H1 (cell line): ENCODE data around the gene N4BP3. TPM values are rescaled to one million over a fixed set of nuclear protein-coding genes. Genes with fewer than 3 reads are reported as not detected.

ENCODE experiments used
- CTCF ChIA-PET: fragments of 300-600 bp; sonication (Branson Sonifier 250); formaldehyde crosslinking; loops from one replicate; lab custom pipeline; 2021; ENCODE audit not compliant: partially characterized antibody; lab: Charles Lee
- POLR2A ChIA-PET: fragments of 300-600 bp; sonication (Branson Sonifier 250); formaldehyde crosslinking; loops from one replicate; lab custom pipeline; 2021; ENCODE audit warnings: inconsistent platforms; ENCODE audit not compliant: partially characterized antibody; lab: Charles Lee
- DNase-seq, 2 experiments: peaks; one replicate each; pipeline versions ENCODE4 v3.0.0 to v3.0.0-alpha.2; 2010 to 2022; ENCODE audit warnings: low spot score in 2 of 2, low read depth in 1 of 2, mixed read lengths in 1 of 2
- FAIRE-seq: peaks from 2 replicates; lab custom pipeline; 2011; peaks lifted over from hg19 to GRCh38; lab: Jason Lieb, UNC
- H2AFZ ChIP-seq: 2 replicates; pipeline ENCODE4 v1.8.1; 2012; ENCODE audit warnings: low read length, inconsistent platforms
- H2AK5ac ChIP-seq: 2 replicates; pipeline ENCODE4 v1.6.1; 2013; ENCODE audit warnings: low read depth, low read length
- H2BK120ac ChIP-seq: replicated peaks from 2 replicates; pipeline ENCODE3; 2013; ENCODE audit warnings: low read depth, low read length, inconsistent platforms
- H2BK12ac ChIP-seq: 2 replicates; pipeline ENCODE4 v1.6.1; 2013; ENCODE audit warnings: low read depth, low read length
- H2BK15ac ChIP-seq: 2 replicates; pipeline ENCODE4 v1.6.1; 2013; ENCODE audit warnings: low read length
- H2BK20ac ChIP-seq: 2 replicates; pipeline ENCODE4 v1.6.1; 2013; ENCODE audit warnings: low read length
- H2BK5ac ChIP-seq: 2 replicates; pipeline ENCODE4 v1.6.1; 2013; ENCODE audit warnings: low read depth, low read length
- H3K14ac ChIP-seq: 2 replicates; pipeline ENCODE4 v1.6.1; 2013; ENCODE audit warnings: inconsistent platforms; ENCODE audit not compliant: insufficient read length
- H3K18ac ChIP-seq: 2 replicates; pipeline ENCODE4 v1.6.1; 2013; ENCODE audit warnings: low read length; ENCODE audit errors: extremely low read depth
- H3K23ac ChIP-seq: 2 replicates; pipeline ENCODE4 v1.6.1; 2013; ENCODE audit warnings: inconsistent platforms; ENCODE audit not compliant: insufficient read length
- H3K23me2 ChIP-seq: 2 replicates; pipeline ENCODE4 v1.6.1; 2013; ENCODE audit warnings: low read depth, low read length
- H3K27ac ChIP-seq: 2 replicates; pipeline ENCODE4 v1.6.1; 2011; ENCODE audit warnings: low read depth, low read length, inconsistent platforms
- H3K27me3 ChIP-seq, 4 experiments: replicated peaks in 1 of 4; 1 replicate in 1 of 4; 2 replicates in 3 of 4; pipeline versions ENCODE4 v1.6.1 to v1.8.1; 2011 to 2013; ENCODE audit warnings: low read length in 3 of 4, mild to moderate bottlenecking in 3 of 4, inconsistent platforms in 2 of 4, mixed read lengths in 2 of 4, moderate library complexity in 1 of 4; ENCODE audit not compliant: control insufficient read depth in 3 of 4, insufficient read depth in 3 of 4; ENCODE audit errors: extremely low read depth in 1 of 4
- H3K36me3 ChIP-seq, 4 experiments: 2 replicates each; pipeline versions ENCODE4 v1.6.1 to v1.8.1; 2011 to 2013; ENCODE audit warnings: mild to moderate bottlenecking in 4 of 4, low read length in 3 of 4, moderate library complexity in 2 of 4, control low read depth in 1 of 4, inconsistent platforms in 1 of 4; ENCODE audit not compliant: insufficient read depth in 4 of 4, control insufficient read depth in 2 of 4
- H3K4ac ChIP-seq: replicated peaks from 2 replicates; pipeline ENCODE3; 2013; ENCODE audit warnings: low read length, low read depth, mixed read lengths, inconsistent platforms; ENCODE audit not compliant: insufficient read length
- H3K4me1 ChIP-seq, 4 experiments: replicated peaks in 1 of 4; 1 replicate in 1 of 4; 2 replicates in 3 of 4; pipeline versions ENCODE4 v1.6.1 to v1.8.1; 2011 to 2013; ENCODE audit warnings: low read length in 3 of 4, inconsistent platforms in 2 of 4, mixed read lengths in 1 of 4; ENCODE audit not compliant: insufficient read depth in 4 of 4, control insufficient read depth in 3 of 4
- H3K4me2 ChIP-seq, 2 experiments: 2 replicates each; pipeline versions ENCODE4 v1.6.1 to v1.8.1; 2011 to 2013; ENCODE audit warnings: low read depth in 2 of 2, low read length in 2 of 2, control low read depth in 1 of 2, inconsistent platforms in 1 of 2, mild to moderate bottlenecking in 1 of 2; ENCODE audit not compliant: insufficient read depth in 1 of 2
- H3K4me3 ChIP-seq, 4 experiments: fragments of 200-600, 300-600 bp in 1 of 4; sonication (generic), shearing (Covaris generic), sonication (Bioruptor Twin) in 1 of 4; 2 replicates each; pipeline versions ENCODE4 v1.5.1 to v1.8.1; 2011 to 2016; ENCODE audit warnings: low read length in 4 of 4, low read depth in 3 of 4, control low read depth in 2 of 4, inconsistent platforms in 2 of 4, mild to moderate bottlenecking in 2 of 4, mixed read lengths in 1 of 4, moderate library complexity in 1 of 4; ENCODE audit not compliant: insufficient read depth in 2 of 4; ENCODE audit errors: extremely low read depth in 1 of 4
- H3K56ac ChIP-seq: replicated peaks from 2 replicates; pipeline ENCODE3; 2013; ENCODE audit warnings: low read depth, mild to moderate bottlenecking, mixed read lengths, low read length, inconsistent platforms; ENCODE audit not compliant: insufficient read length
- H3K79me1 ChIP-seq: 2 replicates; pipeline ENCODE4 v1.6.1; 2013; ENCODE audit warnings: low read depth, low read length, control low read depth
- H3K79me2 ChIP-seq, 2 experiments: 2 replicates each; pipeline versions ENCODE4 v1.6.1 to v1.8.1; 2012 to 2013; ENCODE audit warnings: low read length in 2 of 2, mild to moderate bottlenecking in 2 of 2, inconsistent platforms in 1 of 2; ENCODE audit not compliant: insufficient read depth in 2 of 2, control insufficient read depth in 1 of 2
- H3K9ac ChIP-seq, 4 experiments: replicated peaks in 1 of 4; 1 replicate in 1 of 4; 2 replicates in 3 of 4; pipeline versions ENCODE4 v1.6.1 to v1.8.1; 2011 to 2013; ENCODE audit warnings: low read depth in 3 of 4, low read length in 3 of 4, control low read depth in 2 of 4, mild to moderate bottlenecking in 2 of 4, moderate library complexity in 2 of 4, inconsistent platforms in 1 of 4; ENCODE audit errors: extremely low read depth in 1 of 4
- H3K9me3 ChIP-seq, 2 experiments: 2 replicates each; pipeline versions ENCODE4 v1.6.1 to v1.8.1; 2012 to 2013; ENCODE audit warnings: mild to moderate bottlenecking in 2 of 2, moderate library complexity in 2 of 2, control low read depth in 1 of 2, inconsistent platforms in 1 of 2, low read depth in 1 of 2, low read length in 1 of 2, mixed read lengths in 1 of 2; ENCODE audit not compliant: insufficient read depth in 2 of 2
- H4K20me1 ChIP-seq, 2 experiments: replicated peaks in 1 of 2; 2 replicates each; pipeline versions ENCODE3 to v1.8.1; 2011 to 2013; ENCODE audit warnings: inconsistent platforms in 2 of 2, low read length in 2 of 2, mild to moderate bottlenecking in 1 of 2; ENCODE audit not compliant: insufficient read depth in 2 of 2, control insufficient read depth in 1 of 2
- H4K5ac ChIP-seq: 2 replicates; pipeline ENCODE4 v1.6.1; 2013; ENCODE audit warnings: low read length, low read depth, mixed read lengths, inconsistent platforms; ENCODE audit not compliant: insufficient read length
- H4K8ac ChIP-seq: 2 replicates; pipeline ENCODE4 v1.8.0; 2013; ENCODE audit warnings: mild to moderate bottlenecking, moderate library complexity, low read length, inconsistent platforms; ENCODE audit not compliant: insufficient read depth; ENCODE audit errors: extremely low read depth
- H4K91ac ChIP-seq: replicated peaks from 2 replicates; pipeline ENCODE3; 2013; ENCODE audit warnings: low read length, mixed read lengths, inconsistent platforms; ENCODE audit not compliant: insufficient read length
- CHD1 ChIP-seq: IDR thresholded peaks from 2 replicates; pipeline ENCODE4 v1.6.1; 2012; ENCODE audit warnings: low read depth, low read length, improper control_type of control experiment
- CHD2 ChIP-seq: IDR thresholded peaks from 2 replicates; pipeline ENCODE4 v1.6.1; 2012; ENCODE audit warnings: low read length, improper control_type of control experiment
- CTBP2 ChIP-seq: IDR thresholded peaks from 2 replicates; pipeline ENCODE4 v1.7.0; 2011; ENCODE audit warnings: borderline replicate concordance, mild to moderate bottlenecking, moderate library complexity, mixed read lengths, low read length; ENCODE audit not compliant: insufficient read depth, insufficient read length
- POLR2A ChIP-seq, 2 experiments: IDR thresholded peaks; 1 replicate in 1 of 2; 2 replicates in 1 of 2; pipeline ENCODE4 v1.6.1; 2011; ENCODE audit warnings: low read depth in 2 of 2, low read length in 2 of 2, mild to moderate bottlenecking in 2 of 2; ENCODE audit errors: control extremely low read depth in 1 of 2
- POLR2AphosphoS5 ChIP-seq: IDR thresholded peaks from 2 replicates; pipeline ENCODE4 v1.6.1; 2011; ENCODE audit warnings: low read depth, low read length
- POU5F1 ChIP-seq: IDR thresholded peaks from 2 replicates; pipeline ENCODE4 v1.6.1; 2011; ENCODE audit warnings: low read depth, mild to moderate bottlenecking, low read length, moderate library complexity
- RAD21 ChIP-seq, 2 experiments: IDR thresholded peaks in 1 of 2; conservative IDR thresholded peaks in 1 of 2; 2 replicates each; pipeline ENCODE4 v1.6.1; 2011; ENCODE audit warnings: low read depth in 2 of 2, low read length in 2 of 2, improper control_type of control experiment in 1 of 2, inconsistent platforms in 1 of 2, mild to moderate bottlenecking in 1 of 2, moderate library complexity in 1 of 2
- WGBS, 2 experiments: shearing (Covaris generic) in 1 of 2; methylation state at CpG; one replicate each; pipeline versions ENCODE4 v1.1.6 to v1.1.7; 2013 to 2015; ENCODE audit warnings: low lambda C conversion rate in 2 of 2, mixed read lengths in 2 of 2, inconsistent platforms in 1 of 2, low coverage in 1 of 2, missing lambda C conversion rate in 1 of 2; ENCODE audit not compliant: insufficient replicate concordance in 2 of 2, insufficient coverage in 1 of 2, insufficient read length in 1 of 2; ENCODE audit errors: extremely low coverage in 1 of 2, missing lambda C conversion rate in 1 of 2; 5-methylcytosine and 5-hydroxymethylcytosine counted together
- polyA plus RNA-seq, 7 experiments: library from polyadenylated mRNA; depleted of rRNA in 3 of 7; stranded (reverse) in 5 of 7; unstranded in 2 of 7; fragments of >200 nt in 5 of 7; fragments of 200-250 nt in 2 of 7; gene quantifications; 1 replicate in 5 of 7; 2 replicates in 1 of 7; 4 replicates in 1 of 7; pipeline versions ENCODE4 v1.2.1 to v1.2.3, GENCODE V29; 2011 to 2013; ENCODE audit warnings: missing spikeins in 2 of 7, mixed read lengths in 2 of 7
- total RNA-seq: library from RNA; stranded (reverse); fragmentation: NEBNext Ultra II Directional; extraction: Animal tissue kit (Norgen Biotek cat#: 25700); gene quantifications from 2 replicates; pipeline ENCODE4 v1.2.1, GENCODE V29; 2021
- TF ChIP-seq, protein P1 (sequence below), 3 experiments: IDR thresholded peaks; 1 replicate in 2 of 3; 2 replicates in 1 of 3; pipeline versions ENCODE4 v1.5.1 to v1.6.1; 2011; ENCODE audit warnings: low read length in 3 of 3, mild to moderate bottlenecking in 3 of 3, inconsistent platforms in 2 of 3, low read depth in 1 of 3, moderate library complexity in 1 of 3; ENCODE audit not compliant: insufficient read depth in 1 of 3; ENCODE audit errors: control extremely low read depth in 1 of 3

N4BP3 gene
- total and polyA plus RNA-seq, 2 of the 8 experiments (the other 6 are each of a cell fraction or from before 2014, with no cell fraction given) = 13.1 to 39.2 TPM

- Histone ChIP-seq H3K36me3 (peaks cover 44 to 61% (median 49%) of the 10 kb centered on the region in 4 experiments), H3K79me2 (peaks cover 0 to 12% of the 10 kb centered on the region in 2 experiments; a peak in 2 of 4 replicates), H4K91ac (no peak overlapping the region), H3K9me3 (no peaks in the 10 kb centered on the region), H3K4me3 (no peak overlapping the region), H3K23me2 (peaks cover 6% of the 10 kb centered on the region; the same call in 1 of the 2 replicates), H2AK5ac (no peak overlapping the region), H2BK20ac (no peak overlapping the region), H2BK15ac (no peak overlapping the region), H3K56ac (no peak overlapping the region), H3K14ac (no peak overlapping the region), H3K27ac (no peak overlapping the region), H3K27me3 (no peaks in the 10 kb centered on the region), H4K5ac (no peak overlapping the region), H2BK120ac (no peak overlapping the region), H2BK12ac (no peak overlapping the region), H2AFZ (no peak overlapping the region), H3K23ac (no peak overlapping the region), H4K20me1 (peaks cover 18% of the 10 kb centered on the region in 2 experiments), H3K79me1 (peaks cover 6% of the 10 kb centered on the region), H2BK5ac (no peak overlapping the region), H3K4me2 (no peak overlapping the region), H4K8ac (no peak overlapping the region), H3K4ac (no peak overlapping the region), H3K4me1 (peaks cover 0 to 4% (median 2%) of the 10 kb centered on the region in 4 experiments; a peak in 5 of 7 replicates), H3K9ac (no peak overlapping the region), H3K18ac (no peak overlapping the region)
- DNase-seq (no peak), FAIRE-seq (no peak)
- WGBS, 2 experiments = 90% methylated on average over 11 of the region's 11 CpGs; no CpG with 5 or more reads in 1 of the 2 experiments
- POLR2A ChIA-PET = interaction anchor here (0.8 to 40.7 kb wide), 20 partner anchors 7 to 74 kb away, joined by 3 to 1250 read pairs (median 6); partner anchors contain the start of genes HNRNPAB, N4BP3 and RMND5B
- TF ChIP-seq POLR2A (IDR thresholded peaks at IDR 0.05; ENCODE audit: control extremely low read depth in 1 of 2, low read depth in 2 of 2, low read length in 2 of 2) (peak in 1 of 2 experiments; percentile 71; a peak in 2 of 3 replicates), CHD1 (no peak), POU5F1 (no peak), CTBP2 (no peak), RAD21 (IDR thresholded peaks at IDR 0.05 in 1 of 2, conservative IDR thresholded peaks at IDR 0.05 in 1 of 2; ENCODE audit: low read depth in 2 of 2, low read length in 2 of 2) (peak; percentile 12 to 28; a peak in 2 of 4 replicates), CHD2 (no peak), POLR2AphosphoS5 (peak; percentile 35)
- TF ChIP-seq, protein P1, sequence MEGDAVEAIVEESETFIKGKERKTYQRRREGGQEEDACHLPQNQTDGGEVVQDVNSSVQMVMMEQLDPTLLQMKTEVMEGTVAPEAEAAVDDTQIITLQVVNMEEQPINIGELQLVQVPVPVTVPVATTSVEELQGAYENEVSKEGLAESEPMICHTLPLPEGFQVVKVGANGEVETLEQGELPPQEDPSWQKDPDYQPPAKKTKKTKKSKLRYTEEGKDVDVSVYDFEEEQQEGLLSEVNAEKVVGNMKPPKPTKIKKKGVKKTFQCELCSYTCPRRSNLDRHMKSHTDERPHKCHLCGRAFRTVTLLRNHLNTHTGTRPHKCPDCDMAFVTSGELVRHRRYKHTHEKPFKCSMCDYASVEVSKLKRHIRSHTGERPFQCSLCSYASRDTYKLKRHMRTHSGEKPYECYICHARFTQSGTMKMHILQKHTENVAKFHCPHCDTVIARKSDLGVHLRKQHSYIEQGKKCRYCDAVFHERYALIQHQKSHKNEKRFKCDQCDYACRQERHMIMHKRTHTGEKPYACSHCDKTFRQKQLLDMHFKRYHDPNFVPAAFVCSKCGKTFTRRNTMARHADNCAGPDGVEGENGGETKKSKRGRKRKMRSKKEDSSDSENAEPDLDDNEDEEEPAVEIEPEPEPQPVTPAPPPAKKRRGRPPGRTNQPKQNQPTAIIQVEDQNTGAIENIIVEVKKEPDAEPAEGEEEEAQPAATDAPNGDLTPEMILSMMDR (IDR thresholded peaks at IDR 0.05; ENCODE audit: control extremely low read depth in 1 of 3, insufficient read depth in 1 of 3, low read depth in 1 of 3, low read length in 3 of 3) = peak in 1 of 3 experiments; percentile 36; a peak in 1 of 4 replicates
- CTCF ChIA-PET = interaction anchor here (0.6 to 24.6 kb wide), 14 partner anchors 8 to 71 kb away, joined by 3 to 515 read pairs (median 6); no protein-coding TSS in a partner anchor
These were observed 36.0 kb downstream of the N4BP3 start for GRCh38 chr5:178149199-178149932.
